ENCODE data around the gene SERPINB6. TPM values are rescaled to one million over a fixed set of nuclear protein-coding genes. Genes with fewer than 3 reads are reported as not detected.

SERPINB6 gene
- total and polyA plus RNA-seq, 9 of the 15 experiments (the other 6 are each of a cell fraction or from before 2014, with no cell fraction given) = 86.6 to 211 (median 143) TPM

DNA sequence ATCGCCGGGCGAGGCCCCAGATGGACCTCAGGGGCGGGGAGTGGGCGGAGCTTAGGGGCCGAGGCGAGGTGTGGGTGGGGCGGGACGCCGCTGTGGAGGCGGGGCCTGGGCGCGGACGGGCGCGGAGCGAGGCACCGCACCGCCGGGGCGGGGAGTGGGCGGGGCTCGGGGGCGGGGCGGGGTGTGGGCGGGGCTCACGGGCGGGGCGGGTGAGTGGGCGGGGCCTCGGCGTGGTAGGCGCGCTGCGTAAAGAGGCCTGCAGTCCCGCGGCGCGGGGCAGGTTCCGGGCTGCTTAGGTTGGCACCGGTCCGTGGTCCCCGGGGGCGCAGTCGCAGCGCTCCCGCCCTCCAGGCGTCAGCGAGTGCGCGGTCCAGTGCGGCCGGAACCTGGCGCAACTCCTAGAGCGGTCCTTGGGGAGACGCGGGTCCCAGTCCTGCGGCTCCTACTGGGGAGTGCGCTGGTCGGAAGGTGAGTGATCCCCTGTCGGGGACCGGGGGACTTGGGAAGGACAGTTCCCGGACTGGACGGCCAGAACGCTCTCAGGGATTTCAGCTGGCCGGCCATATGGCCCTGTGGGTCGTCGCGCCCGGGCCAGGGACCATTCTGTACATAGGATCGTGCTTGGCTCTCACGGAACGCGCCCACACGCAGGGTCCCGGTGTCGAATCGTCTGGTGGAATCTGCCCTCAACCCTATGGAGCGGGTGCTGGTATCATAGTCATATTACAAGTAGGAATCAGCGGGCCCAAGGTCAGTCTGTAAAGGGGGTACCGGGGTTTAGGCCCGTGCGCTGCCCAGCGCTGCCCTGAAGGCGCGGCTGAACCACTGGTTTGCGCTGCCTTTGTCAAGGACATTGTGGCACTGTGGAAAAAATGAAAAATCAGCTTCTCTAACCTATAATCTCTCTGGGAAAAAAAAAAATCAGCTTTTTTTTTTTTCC lies 28.5 kb upstream of the SERPINB6 start, which contains the start of gene NQO2 (continued):
- no peak for TF ChIP-seq POLR3G (IDR thresholded peaks at IDR 0.05; ENCODE audit: extremely low read depth, insufficient read length, insufficient replicate concordance)
- no peak for TF ChIP-seq ZNF445 (CRISPR knock-in tag; IDR thresholded peaks at IDR 0.05; ENCODE audit: low read depth)
- no peak for TF ChIP-seq ZNF239 (CRISPR knock-in tag; IDR thresholded peaks at IDR 0.05)
- TF ChIP-seq, protein P1, sequence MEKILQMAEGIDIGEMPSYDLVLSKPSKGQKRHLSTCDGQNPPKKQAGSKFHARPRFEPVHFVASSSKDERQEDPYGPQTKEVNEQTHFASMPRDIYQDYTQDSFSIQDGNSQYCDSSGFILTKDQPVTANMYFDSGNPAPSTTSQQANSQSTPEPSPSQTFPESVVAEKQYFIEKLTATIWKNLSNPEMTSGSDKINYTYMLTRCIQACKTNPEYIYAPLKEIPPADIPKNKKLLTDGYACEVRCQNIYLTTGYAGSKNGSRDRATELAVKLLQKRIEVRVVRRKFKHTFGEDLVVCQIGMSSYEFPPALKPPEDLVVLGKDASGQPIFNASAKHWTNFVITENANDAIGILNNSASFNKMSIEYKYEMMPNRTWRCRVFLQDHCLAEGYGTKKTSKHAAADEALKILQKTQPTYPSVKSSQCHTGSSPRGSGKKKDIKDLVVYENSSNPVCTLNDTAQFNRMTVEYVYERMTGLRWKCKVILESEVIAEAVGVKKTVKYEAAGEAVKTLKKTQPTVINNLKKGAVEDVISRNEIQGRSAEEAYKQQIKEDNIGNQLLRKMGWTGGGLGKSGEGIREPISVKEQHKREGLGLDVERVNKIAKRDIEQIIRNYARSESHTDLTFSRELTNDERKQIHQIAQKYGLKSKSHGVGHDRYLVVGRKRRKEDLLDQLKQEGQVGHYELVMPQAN (IDR thresholded peaks at IDR 0.05; ENCODE audit: borderline replicate concordance) = peak; percentile 72
- TF ChIP-seq NCOA1 (IDR thresholded peaks at IDR 0.05; ENCODE audit: low read depth) = peak; percentile 46; the same call in 1 of the 2 replicates
- peak; percentile 42; the same call in 1 of the 2 replicates for TF ChIP-seq SMAD4 (CRISPR knock-in tag; conservative IDR thresholded peaks at IDR 0.05)
- TF ChIP-seq KAT7 (CRISPR knock-in tag; IDR thresholded peaks at IDR 0.05; ENCODE audit: borderline replicate concordance) = peak; percentile 95
- TF ChIP-seq PRPF4 (IDR thresholded peaks at IDR 0.05; ENCODE audit: insufficient read depth, low read depth, low read length, poor library complexity, severe bottlenecking) = no peak
- TF ChIP-seq, protein P2, sequence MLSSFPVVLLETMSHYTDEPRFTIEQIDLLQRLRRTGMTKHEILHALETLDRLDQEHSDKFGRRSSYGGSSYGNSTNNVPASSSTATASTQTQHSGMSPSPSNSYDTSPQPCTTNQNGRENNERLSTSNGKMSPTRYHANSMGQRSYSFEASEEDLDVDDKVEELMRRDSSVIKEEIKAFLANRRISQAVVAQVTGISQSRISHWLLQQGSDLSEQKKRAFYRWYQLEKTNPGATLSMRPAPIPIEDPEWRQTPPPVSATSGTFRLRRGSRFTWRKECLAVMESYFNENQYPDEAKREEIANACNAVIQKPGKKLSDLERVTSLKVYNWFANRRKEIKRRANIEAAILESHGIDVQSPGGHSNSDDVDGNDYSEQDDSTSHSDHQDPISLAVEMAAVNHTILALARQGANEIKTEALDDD (IDR thresholded peaks at IDR 0.05) = no peak
- 0 out of 2 replicates have a peak, but pooled peaks have one; percentile 15 for TF ChIP-seq ZNF589 (CRISPR knock-in tag; IDR thresholded peaks at IDR 0.05; ENCODE audit: low read depth)
- peak; percentile 16 for TF ChIP-seq TOE1 (IDR thresholded peaks at IDR 0.05; ENCODE audit: borderline replicate concordance)
- TF ChIP-seq TOE1 (CRISPR knock-in tag; IDR thresholded peaks at IDR 0.05; ENCODE audit: borderline replicate concordance, low read depth) = no peak
- TF ChIP-seq SAFB (IDR thresholded peaks at IDR 0.05; ENCODE audit: borderline replicate concordance, low read depth, low read length) = no peak; the same call in 1 of the 2 replicates
- TF ChIP-seq SRSF3 (IDR thresholded peaks at IDR 0.05; ENCODE audit: insufficient read depth, low read length) = no peak
- TF ChIP-seq, protein P3, sequence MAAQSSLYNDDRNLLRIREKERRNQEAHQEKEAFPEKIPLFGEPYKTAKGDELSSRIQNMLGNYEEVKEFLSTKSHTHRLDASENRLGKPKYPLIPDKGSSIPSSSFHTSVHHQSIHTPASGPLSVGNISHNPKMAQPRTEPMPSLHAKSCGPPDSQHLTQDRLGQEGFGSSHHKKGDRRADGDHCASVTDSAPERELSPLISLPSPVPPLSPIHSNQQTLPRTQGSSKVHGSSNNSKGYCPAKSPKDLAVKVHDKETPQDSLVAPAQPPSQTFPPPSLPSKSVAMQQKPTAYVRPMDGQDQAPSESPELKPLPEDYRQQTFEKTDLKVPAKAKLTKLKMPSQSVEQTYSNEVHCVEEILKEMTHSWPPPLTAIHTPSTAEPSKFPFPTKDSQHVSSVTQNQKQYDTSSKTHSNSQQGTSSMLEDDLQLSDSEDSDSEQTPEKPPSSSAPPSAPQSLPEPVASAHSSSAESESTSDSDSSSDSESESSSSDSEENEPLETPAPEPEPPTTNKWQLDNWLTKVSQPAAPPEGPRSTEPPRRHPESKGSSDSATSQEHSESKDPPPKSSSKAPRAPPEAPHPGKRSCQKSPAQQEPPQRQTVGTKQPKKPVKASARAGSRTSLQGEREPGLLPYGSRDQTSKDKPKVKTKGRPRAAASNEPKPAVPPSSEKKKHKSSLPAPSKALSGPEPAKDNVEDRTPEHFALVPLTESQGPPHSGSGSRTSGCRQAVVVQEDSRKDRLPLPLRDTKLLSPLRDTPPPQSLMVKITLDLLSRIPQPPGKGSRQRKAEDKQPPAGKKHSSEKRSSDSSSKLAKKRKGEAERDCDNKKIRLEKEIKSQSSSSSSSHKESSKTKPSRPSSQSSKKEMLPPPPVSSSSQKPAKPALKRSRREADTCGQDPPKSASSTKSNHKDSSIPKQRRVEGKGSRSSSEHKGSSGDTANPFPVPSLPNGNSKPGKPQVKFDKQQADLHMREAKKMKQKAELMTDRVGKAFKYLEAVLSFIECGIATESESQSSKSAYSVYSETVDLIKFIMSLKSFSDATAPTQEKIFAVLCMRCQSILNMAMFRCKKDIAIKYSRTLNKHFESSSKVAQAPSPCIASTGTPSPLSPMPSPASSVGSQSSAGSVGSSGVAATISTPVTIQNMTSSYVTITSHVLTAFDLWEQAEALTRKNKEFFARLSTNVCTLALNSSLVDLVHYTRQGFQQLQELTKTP (IDR thresholded peaks at IDR 0.05; ENCODE audit: low read depth in 1 of 2, partially characterized antibody in 2 of 2) = peak; percentile 48 to 52
- no peak; the same call in 1 of the 2 replicates for TF ChIP-seq CBX1 (IDR thresholded peaks at IDR 0.05; ENCODE audit: low read depth)
- no peak for TF ChIP-seq MYBL2 (IDR thresholded peaks at IDR 0.05; ENCODE audit: low read depth)
- no peak for TF ChIP-seq MYBL2 (CRISPR knock-in tag; IDR thresholded peaks at IDR 0.05; ENCODE audit: borderline replicate concordance)
- TF ChIP-seq HNRNPUL1 (IDR thresholded peaks at IDR 0.05; ENCODE audit: low read length) = no peak

All from K562 (cell line).